ENCODE measurements around the gene FAM3D.

FAM3D gene

DNA sequence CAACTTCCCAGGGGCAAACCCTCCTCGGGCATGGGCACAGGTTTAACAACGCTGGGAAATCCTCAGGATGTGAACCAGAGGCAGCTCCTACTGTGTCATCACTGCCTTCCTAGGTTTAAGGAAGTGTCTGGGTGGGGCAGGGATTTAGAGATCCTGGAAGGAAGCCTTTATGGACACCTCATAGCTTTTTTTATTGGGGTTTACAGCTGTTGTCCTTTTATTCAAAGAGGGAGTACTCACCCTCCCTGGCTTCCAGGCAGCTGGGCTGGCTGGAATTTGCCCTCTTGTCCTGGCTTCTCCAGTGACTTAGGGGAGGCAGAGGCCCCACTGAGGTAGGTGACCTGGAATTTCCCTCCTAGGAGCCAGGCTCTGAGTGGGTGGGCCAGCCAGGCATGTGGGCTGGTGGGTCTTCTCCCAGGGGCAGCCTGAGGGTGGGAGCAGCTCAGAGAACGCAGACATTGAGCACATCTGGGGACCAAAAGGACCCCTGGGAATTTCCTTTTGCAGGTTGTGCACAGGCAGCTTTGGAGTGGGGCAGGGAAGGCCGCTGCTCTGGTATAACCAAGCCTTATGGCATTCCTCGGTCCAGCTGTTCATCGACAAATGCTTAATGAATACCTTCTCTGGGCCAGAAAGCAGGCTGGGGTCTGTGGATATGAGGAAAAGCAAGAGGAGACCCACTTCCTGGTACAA is 13.5 kb upstream of the FAM3D start:
- TF ChIP-seq, protein P1, sequence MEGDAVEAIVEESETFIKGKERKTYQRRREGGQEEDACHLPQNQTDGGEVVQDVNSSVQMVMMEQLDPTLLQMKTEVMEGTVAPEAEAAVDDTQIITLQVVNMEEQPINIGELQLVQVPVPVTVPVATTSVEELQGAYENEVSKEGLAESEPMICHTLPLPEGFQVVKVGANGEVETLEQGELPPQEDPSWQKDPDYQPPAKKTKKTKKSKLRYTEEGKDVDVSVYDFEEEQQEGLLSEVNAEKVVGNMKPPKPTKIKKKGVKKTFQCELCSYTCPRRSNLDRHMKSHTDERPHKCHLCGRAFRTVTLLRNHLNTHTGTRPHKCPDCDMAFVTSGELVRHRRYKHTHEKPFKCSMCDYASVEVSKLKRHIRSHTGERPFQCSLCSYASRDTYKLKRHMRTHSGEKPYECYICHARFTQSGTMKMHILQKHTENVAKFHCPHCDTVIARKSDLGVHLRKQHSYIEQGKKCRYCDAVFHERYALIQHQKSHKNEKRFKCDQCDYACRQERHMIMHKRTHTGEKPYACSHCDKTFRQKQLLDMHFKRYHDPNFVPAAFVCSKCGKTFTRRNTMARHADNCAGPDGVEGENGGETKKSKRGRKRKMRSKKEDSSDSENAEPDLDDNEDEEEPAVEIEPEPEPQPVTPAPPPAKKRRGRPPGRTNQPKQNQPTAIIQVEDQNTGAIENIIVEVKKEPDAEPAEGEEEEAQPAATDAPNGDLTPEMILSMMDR (IDR thresholded peaks at IDR 0.05) = no peak

DNA sequence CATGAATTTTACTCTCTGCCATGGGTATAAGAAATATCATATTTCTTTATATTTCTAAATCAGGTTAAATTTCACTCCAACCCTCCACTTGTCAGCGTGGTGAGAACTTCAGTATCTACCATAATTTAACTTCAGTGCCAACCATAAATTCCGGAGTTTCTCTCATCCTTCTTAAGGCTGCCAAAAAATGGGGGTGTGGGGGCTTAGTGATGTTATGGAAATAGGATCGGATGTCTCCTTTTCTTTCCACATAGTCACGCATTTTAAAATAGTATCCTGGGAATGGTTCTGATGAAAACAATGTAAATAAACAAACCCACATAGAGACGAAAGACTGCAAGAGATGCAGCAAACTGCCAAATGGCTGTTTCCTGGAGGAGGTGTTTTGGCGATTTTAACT is 12.9 kb upstream of the FAM3D start:
- TF ChIP-seq, protein P1 (IDR thresholded peaks at IDR 0.05) = no peak

DNA sequence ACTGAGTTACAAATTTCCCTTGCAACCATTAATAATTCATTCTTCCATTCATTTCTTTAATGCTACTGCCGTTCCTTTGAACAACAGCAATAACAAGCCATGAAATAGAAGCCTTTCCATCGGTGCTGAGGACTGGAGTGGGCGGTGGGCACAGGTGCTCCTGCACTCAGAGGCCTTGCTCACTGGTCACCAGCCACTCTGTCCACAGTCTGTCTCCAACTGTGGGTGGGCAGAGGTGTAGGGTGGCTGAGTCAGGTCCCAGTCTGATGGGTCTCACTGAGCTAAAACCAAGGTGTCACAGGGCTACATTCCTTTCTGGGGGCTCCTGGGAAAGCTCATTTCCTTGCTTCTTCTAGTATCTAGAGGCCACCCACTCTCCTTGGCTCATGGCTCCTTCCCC is 6.3 kb upstream of the FAM3D start:
- TF ChIP-seq, protein P1 (IDR thresholded peaks at IDR 0.05) = no peak

DNA sequence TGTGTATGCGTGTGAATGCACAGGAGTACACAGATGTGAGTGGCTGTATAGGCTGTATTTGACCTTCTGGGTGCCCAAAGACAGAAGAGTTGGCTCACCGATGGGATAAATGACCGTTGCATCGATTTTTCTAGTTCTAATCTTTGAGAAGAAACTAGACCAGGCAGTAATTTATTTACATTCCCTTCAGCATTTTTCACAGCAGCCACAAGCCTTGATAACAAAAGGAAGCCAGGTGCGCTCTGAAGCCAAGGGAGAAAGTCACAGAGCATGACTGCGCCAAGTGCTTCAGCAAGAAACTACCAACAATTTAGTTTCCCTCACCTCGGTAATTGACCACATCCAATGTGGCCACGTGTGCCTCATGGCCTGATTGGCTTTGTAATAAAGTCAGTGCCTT is 5.9 kb upstream of the FAM3D start:
- TF ChIP-seq, protein P1 (IDR thresholded peaks at IDR 0.05) = no peak

DNA sequence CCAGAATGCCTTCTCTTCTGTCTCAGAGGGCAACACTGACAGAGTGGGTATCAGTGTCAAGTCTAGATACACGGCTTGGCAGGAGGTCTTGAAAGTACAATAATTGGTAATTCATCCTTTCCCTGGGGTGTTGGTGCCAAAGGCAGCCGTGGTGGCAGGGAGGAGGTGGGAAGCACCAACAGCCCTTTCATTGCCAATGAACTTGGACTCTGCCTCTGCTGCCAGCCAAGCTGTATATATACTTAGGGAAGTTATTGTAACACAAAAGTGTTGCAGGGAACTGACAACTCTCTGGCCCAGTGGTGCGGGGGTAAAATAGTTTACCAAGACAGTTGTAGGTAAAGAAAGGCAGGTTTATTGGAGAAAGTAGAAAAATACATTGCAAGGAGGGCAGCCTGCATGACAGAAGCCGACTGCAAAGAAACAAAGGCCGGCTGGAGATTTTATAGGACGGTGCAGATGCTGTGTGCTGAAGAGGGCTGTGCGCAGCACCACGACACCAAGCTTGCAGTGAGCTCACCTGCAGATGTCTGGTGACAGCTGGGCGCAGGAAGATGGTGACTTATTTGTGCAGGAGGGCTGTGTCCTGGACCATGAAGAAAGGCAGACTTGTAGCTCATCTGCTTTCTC is 4.0 kb upstream of the FAM3D start:
- TF ChIP-seq, protein P1 (IDR thresholded peaks at IDR 0.05) = no peak

DNA sequence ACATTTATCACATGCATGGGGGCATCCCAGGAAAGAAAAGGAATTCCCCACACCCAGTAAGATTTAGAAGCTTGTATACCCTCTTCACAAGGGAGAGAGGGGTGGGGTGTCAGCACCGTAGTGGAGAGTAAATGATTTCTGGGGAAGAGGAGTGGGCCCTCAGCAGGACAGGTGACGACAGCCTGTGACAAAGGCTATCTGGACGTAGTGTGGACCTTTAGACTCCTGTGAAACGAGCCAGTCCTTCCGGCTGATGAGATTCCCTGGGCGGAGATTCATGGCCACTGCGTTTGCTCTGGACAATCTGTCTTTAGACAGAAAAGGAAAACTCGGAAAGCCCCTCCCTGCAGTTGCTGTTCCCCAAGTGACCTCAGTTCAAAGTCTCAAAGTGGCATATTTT is 1.7 kb upstream of the FAM3D start:
- TF ChIP-seq, protein P1 (IDR thresholded peaks at IDR 0.05) = no peak

DNA sequence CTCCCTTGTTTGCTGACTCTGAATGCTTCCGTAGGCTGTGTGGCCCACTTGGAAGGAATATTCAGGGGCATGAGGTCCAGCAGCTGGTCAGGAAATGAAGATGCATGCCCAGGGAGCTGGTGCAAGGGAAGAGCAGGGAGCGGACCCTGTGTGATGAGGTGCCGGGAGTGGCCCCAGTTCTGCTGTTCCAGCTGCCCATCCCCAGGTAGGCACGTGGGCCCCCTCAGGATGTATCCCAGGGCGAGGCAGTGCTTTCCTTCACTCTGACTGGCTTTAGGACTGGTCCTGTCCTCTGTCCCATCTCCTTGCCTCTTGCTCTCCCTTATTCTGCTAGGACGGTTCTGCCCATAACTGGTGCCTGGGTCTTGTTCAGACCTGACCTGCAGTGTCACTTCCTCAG is 1.1 kb upstream of the FAM3D start:
- TF ChIP-seq, protein P1 (IDR thresholded peaks at IDR 0.05) = no peak

All from LNCAP (cell line).